MG63 (cell line): ENCODE data around the gene FAR1. TPM values are rescaled to one million over a fixed set of nuclear protein-coding genes. Genes with fewer than 3 reads are reported as not detected.

Experiments used
- DNase-seq: peaks from one replicate; pipeline ENCODE4 v3.0.0-alpha.2; 2020
- H3K27me3 ChIP-seq: fragments of 250-450 bp; sonication (Bioruptor Pico); 2 replicates; pipeline ENCODE4 v1.5.1; 2020; ENCODE audit warnings: mild to moderate bottlenecking, moderate library complexity
- H3K36me3 ChIP-seq: fragments of 250-450 bp; sonication (Bioruptor Pico); 2 replicates; pipeline ENCODE4 v1.5.1; 2020; ENCODE audit warnings: mild to moderate bottlenecking, moderate library complexity
- H3K4me3 ChIP-seq: fragments of 250-450 bp; sonication (Bioruptor Pico); 2 replicates; pipeline ENCODE4 v1.5.1; 2020; ENCODE audit warnings: mild to moderate bottlenecking, moderate library complexity
- H3K9me3 ChIP-seq: fragments of 250-450 bp; sonication (Bioruptor Pico); 2 replicates; pipeline ENCODE4 v1.5.1; 2020; ENCODE audit warnings: mild to moderate bottlenecking, moderate library complexity
- total RNA-seq: library from RNA; depleted of rRNA; stranded (reverse); fragments of >200 nt; shearing (Covaris generic); gene quantifications from 2 replicates; pipeline ENCODE4 v1.2.3, GENCODE V29; 2014; ENCODE audit warnings: low replicate concordance

Gene FAR1
- total RNA-seq, 1 experiment from 2014 or later = 16.2 TPM

DNA sequence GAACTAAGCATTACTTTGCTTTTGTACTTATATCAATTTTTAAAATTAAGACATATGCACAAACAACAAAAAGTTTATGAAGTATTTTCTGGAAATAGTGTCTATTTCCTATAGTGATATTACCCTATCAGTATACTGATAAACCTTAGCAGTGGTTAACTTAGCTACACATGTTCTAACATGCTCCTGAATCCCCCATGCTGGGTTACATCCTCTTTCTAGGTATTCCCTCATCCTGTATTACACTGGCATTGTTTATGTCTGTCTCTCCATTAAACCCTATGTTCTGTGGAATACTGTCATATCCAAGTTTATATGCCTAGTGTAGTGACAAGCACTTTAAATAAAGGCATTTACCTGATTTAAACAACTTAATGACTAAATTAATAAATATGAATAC is 1.8 kb upstream of the FAR1 start:
- Histone ChIP-seq H3K27me3 (no peaks in the 10 kb centered on the region), H3K9me3 (no peaks in the 10 kb centered on the region), H3K4me3 (no peak overlapping the region), H3K36me3 (no peaks in the 10 kb centered on the region)
- DNase-seq = no peak

GRCh38 chr11:13667245-13667644 is 1.2 kb upstream of the FAR1 start:
- H3K4me3 ChIP-seq = no peak overlapping the region
- no peaks in the 10 kb centered on the region for H3K36me3 ChIP-seq
- no peak for DNase-seq
- no peaks in the 10 kb centered on the region for H3K9me3 ChIP-seq
- H3K27me3 ChIP-seq = no peaks in the 10 kb centered on the region

DNA sequence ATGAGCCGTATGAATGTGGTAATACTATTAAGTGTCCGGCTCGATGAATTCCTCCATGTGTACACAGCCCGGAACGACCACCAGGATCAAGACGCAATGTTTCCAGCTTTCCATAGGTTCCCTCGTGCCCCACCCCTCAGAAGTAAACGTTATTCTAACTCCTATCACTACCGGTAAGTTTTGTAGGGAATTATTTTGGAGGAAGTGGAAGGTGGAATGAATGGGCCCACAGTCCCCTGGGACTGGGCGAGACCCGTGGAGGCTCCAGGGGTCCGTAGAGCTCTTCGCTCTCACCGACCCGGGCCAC is 720 bp upstream of the FAR1 start:
- no peak for DNase-seq

DNA sequence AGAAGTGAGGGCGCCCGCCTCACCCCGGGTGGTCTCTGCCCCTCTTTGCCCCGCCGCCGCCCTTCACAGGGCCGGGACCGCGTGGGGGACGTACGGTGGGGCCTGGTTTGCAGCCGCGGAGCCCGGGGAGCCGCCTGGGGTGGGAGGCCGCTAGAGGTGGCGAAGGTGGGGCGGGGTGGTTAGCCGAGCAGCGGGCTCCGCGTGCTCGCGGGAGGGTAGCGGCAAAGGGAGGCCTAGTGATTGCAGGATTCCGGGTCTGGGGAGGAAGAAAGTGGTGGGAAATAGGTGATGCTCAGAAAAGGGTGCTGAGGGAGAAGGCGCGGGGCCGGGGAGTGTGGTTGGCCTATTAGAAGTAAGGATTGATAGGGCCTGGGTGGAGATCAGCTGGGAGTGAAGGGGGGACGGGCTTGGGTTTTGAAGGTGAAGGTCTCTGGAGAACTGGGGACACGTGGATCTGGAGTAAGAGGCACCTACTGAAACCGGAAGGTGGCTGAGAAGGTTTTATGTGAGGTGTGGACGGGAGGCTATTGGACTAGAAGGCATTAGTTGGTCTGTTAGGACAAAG is 571 bp downstream of the FAR1 start:
- Histone ChIP-seq H3K4me3 (peak overlapping the region; percentile 71), H3K36me3 (no peaks in the 10 kb centered on the region; the same call in 1 of the 2 replicates), H3K27me3 (no peaks in the 10 kb centered on the region), H3K9me3 (no peaks in the 10 kb centered on the region)
- peak; percentile 33 for DNase-seq

More for the DNA sequence above, 720 bp upstream of the FAR1 start:
- H3K27me3 ChIP-seq = no peaks in the 10 kb centered on the region
- no peaks in the 10 kb centered on the region for H3K9me3 ChIP-seq
- peak overlapping the region; percentile 54 for H3K4me3 ChIP-seq
- H3K36me3 ChIP-seq = no peaks in the 10 kb centered on the region; the same call in 1 of the 2 replicates

- Histone ChIP-seq H3K4me3 (peak overlapping the region; percentile 71), H3K36me3 (no peaks in the 10 kb centered on the region; the same call in 1 of the 2 replicates), H3K9me3 (no peaks in the 10 kb centered on the region), H3K27me3 (no peaks in the 10 kb centered on the region)
- no peak for DNase-seq
These were observed 1.3 kb downstream of the FAR1 start for GRCh38 chr11:13669544-13670488.

DNA sequence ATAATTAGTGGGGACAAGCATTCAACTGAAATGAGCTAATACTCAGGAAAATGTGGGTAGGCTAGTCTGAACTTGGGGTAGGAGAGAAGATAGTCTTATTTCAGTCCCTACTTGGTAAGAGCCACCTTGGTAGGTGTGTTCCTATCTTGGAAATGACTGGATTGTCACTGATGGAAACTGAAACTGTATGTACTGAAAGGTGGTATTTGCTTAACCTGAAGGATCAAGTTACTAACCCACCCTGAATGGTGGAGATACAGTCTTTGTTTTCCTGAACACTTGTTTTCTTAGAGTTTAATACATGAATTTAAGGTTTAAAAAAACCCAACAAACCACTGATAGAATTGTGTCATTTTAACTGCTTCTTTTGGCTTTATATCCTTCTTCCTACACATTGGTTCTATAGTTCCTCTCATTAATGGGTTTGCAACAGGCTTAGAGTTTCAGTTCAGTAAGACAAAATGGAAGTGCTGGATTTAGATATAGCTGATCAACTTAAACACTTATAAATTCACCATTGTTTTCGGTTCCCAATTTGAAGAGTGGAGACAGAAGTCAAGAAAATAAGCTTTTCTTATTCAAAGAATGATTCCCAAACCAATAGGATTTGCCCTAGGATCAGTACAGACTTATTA is 4.2 kb downstream of the FAR1 start:
- Histone ChIP-seq H3K27me3 (no peaks in the 10 kb centered on the region), H3K9me3 (no peaks in the 10 kb centered on the region), H3K4me3 (no peak overlapping the region), H3K36me3 (no peaks in the 10 kb centered on the region; the same call in 1 of the 2 replicates)
- no peak for DNase-seq

DNA sequence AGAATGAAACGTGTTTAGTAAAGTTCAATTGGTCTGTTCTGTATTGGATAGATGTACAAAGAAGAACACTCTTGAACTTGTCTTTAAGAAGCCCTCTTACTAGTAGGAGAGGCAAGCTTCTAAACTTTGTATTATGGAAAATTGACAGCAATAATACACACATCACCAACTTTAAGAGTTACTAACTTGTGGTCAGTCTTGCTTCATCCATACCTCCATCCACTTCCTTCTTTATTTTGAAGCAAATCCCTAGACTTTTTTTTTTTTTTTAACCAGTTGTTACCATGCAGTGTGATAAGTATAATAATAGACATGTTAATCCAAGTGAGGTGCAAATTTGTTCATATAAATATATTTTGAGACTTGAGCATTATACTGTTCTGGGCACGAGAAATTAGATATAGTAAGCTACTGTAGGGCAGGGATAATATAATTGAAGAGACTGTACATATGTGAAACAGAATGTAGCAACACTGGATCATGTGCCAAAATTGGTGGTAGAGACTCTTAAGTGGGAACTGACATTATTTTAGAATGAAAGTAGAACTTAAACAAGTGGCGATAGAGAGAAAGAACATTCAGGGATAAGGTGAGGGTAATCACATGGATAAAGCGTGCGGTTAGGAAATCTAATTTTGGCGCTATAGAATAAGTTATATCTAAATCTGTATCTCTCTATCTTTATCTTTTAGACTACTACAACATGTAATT is 6.5 kb downstream of the FAR1 start:
- H3K4me3 ChIP-seq = no peak overlapping the region
- H3K27me3 ChIP-seq = no peaks in the 10 kb centered on the region
- DNase-seq = no peak
- no peaks in the 10 kb centered on the region; the same call in 1 of the 2 replicates for H3K36me3 ChIP-seq
- no peaks in the 10 kb centered on the region for H3K9me3 ChIP-seq

DNA sequence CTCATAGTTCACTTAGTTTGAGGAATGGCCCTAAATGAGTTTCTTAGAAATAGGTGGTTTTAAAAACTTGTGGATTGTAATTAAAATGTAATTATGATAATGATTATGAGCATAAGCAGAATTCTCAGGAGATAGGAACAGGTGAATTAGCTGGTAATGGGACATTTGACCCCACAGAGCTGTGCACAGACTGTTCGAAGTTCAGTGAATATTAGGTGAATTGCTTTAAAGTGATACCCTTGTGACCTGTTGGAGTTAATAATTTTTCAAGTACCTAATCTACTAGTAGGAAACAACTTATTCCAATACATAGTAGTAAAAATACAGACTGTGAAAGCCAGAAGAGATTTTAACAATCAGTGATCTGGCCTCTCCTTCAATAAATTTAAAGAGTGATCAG is 8.1 kb downstream of the FAR1 start:
- Histone ChIP-seq H3K27me3 (no peaks in the 10 kb centered on the region), H3K36me3 (no peaks in the 10 kb centered on the region; the same call in 1 of the 2 replicates), H3K9me3 (no peaks in the 10 kb centered on the region), H3K4me3 (no peak overlapping the region)
- DNase-seq = no peak

DNA sequence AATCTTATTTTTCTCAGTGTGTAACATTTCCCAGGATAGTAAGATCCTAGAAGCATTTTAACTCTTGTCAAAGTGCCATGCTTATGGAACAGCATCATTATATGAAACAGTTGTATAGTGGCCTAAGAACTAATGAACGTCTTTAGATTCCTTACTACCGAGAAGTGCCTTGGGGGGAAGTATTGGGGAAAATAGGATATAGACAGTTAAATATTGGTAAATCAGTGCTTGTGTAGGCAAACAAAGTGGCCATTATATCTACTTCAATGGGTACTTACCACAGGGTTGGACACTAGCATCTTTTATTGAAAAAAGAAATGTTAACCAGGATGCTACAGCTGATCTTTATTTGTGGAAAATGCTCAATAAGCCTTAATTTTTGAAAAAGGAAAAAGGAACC is 11.3 kb downstream of the FAR1 start:
- Histone ChIP-seq H3K27me3 (no peaks in the 10 kb centered on the region), H3K4me3 (no peak overlapping the region), H3K9me3 (no peaks in the 10 kb centered on the region), H3K36me3 (no peaks in the 10 kb centered on the region; the same call in 1 of the 2 replicates)
- DNase-seq = no peak

DNA sequence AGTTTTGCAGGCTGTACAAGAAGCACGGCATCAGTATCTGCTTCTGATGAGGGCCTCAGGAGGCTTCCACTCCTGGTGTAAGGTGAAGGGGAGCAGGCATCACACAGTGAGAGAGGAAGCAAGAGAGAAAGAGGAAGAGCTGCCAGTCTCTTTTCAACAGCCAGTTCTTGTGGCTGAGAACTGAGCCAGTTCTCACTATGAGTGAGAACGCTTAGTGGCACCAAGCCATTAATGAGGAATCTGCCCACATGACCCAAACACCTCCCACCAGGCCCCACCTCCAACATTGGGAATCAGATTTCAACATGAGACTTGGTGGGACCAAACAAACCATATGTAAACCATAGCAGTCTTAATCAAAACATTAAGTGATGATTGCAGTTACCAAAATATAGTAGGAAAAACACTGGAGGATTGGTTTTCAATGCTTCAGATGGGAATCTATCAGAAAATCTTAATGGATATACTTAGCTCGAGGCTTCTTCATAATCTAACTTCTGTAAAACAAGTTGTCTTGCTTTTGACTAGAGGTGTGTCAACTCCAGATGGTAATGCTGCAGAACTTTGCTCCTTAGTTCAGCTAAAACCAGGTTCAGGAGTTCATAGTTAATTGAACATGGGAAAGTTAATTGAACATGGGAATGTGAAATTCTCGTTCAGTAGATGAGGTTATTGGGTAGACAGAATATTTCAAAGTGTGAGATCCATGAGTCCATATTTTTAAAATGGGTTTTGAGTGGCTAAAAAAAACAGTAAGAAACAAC is 12.2 kb downstream of the FAR1 start:
- H3K4me3 ChIP-seq = no peak overlapping the region
- no peaks in the 10 kb centered on the region; the same call in 1 of the 2 replicates for H3K36me3 ChIP-seq
- peak; percentile 3 for DNase-seq
- H3K27me3 ChIP-seq = no peaks in the 10 kb centered on the region
- H3K9me3 ChIP-seq = no peaks in the 10 kb centered on the region

DNA sequence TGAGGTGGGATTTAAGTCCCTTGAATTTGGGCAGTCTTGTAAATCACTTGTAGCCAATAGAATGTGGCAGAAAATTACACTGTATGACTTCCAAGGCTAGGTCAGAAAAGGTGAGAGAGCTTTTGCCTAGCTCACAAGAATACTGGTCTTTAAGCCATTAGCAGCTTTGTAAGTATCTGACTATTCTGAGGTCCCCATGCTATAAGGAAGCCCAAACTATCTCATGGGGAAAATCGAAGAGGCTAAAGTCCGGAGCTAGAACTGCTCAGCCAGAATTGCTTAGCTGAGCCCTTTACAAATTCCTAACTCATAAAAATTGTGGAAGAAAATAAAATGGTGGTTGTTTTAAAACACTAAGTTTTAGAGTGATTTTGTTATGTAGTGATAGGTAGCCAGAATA is 13.0 kb downstream of the FAR1 start:
- Histone ChIP-seq H3K27me3 (no peaks in the 10 kb centered on the region), H3K4me3 (no peak overlapping the region), H3K9me3 (no peaks in the 10 kb centered on the region), H3K36me3 (no peaks in the 10 kb centered on the region; the same call in 1 of the 2 replicates)
- DNase-seq = no peak

- H3K36me3 ChIP-seq = no peaks in the 10 kb centered on the region
- DNase-seq = no peak
- no peak overlapping the region for H3K4me3 ChIP-seq
- no peaks in the 10 kb centered on the region for H3K9me3 ChIP-seq
- no peaks in the 10 kb centered on the region for H3K27me3 ChIP-seq
These were observed 13.7 kb downstream of the FAR1 start for GRCh38 chr11:13682212-13682611.

DNA sequence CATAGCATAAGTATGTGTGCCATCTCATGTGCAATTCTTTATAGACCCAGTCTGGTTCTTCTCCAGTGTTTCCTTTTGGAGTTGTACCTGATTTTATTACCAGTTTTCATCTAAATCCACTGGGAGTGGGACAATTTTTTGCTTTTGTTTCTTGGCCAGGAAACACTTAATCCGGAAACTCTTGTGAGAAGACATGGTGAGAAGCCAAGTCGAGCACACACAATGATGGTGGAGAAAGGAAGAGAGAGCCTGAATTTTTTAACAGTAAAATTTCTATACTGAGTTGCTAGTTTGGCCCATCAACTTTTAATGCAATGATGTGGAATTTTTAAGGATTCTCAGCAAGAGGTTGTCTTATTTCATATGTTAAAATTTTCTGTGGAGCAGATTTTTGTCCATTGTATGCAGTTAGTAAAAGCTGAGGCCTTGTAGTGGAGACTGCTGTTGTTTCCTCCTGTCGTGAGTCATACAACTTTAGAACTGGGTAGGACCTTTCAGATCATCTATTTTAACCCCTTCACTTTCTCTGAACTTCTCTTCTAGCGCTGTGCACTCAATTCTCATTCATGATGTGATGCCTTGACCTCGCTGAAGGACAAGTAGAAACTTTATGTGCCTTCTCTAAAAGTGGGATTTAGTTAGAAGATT is 17.1 kb downstream of the FAR1 start:
- DNase-seq = no peak
- Histone ChIP-seq H3K4me3 (no peak overlapping the region), H3K9me3 (no peaks in the 10 kb centered on the region), H3K27me3 (no peaks in the 10 kb centered on the region), H3K36me3 (no peaks in the 10 kb centered on the region)

- Histone ChIP-seq H3K9me3 (no peaks in the 10 kb centered on the region), H3K4me3 (no peak overlapping the region), H3K27me3 (no peaks in the 10 kb centered on the region), H3K36me3 (no peaks in the 10 kb centered on the region)
- DNase-seq = no peak
These were observed 18.3 kb downstream of the FAR1 start for GRCh38 chr11:13686776-13687175.

GRCh38 chr11:13687271-13687670 is 18.8 kb downstream of the FAR1 start:
- Histone ChIP-seq H3K36me3 (no peaks in the 10 kb centered on the region), H3K4me3 (no peak overlapping the region), H3K27me3 (no peaks in the 10 kb centered on the region), H3K9me3 (no peaks in the 10 kb centered on the region)
- no peak for DNase-seq
